HAP-1 (cell line): Measurements from ENCODE around the gene FNBP1L.

Source experiments
- DNase-seq, 2 experiments: peaks; one replicate each; pipeline ENCODE4 v3.0.0-alpha.2; 2016 to 2020; ENCODE audit warnings: low spot score in 2 of 2
- H3K27me3 ChIP-seq: fragments of 250-450 bp; sonication (Bioruptor Pico); 2 replicates; pipeline ENCODE4 v1.5.1; 2020; ENCODE audit warnings: low read depth, mild to moderate bottlenecking, moderate library complexity
- H3K36me3 ChIP-seq: fragments of 250-450 bp; sonication (Bioruptor Pico); replicated peaks from 2 replicates; pipeline ENCODE4 v1.5.1; 2020; ENCODE audit warnings: mild to moderate bottlenecking
- H3K4me1 ChIP-seq: fragments of 250-450 bp; sonication (Bioruptor Pico); 2 replicates; pipeline ENCODE4 v1.5.1; 2020; ENCODE audit warnings: mild to moderate bottlenecking
- H3K4me3 ChIP-seq: fragments of 250-450 bp; sonication (Bioruptor Pico); 2 replicates; pipeline ENCODE4 v1.5.1; 2020; ENCODE audit warnings: mild to moderate bottlenecking, moderate library complexity
- H3K9me3 ChIP-seq: fragments of 250-450 bp; sonication (Bioruptor Pico); 2 replicates; pipeline ENCODE4 v1.5.1; 2020; ENCODE audit warnings: mild to moderate bottlenecking, moderate library complexity
- in situ Hi-C: fragments of 300-500 bp; cut with MboI; formaldehyde crosslinking; loops from 3 replicates; pipeline ENCODE4 v1.14.3; 2020; ENCODE audit warnings: low sequenced_read_pairs, inconsistent platforms, mixed read lengths

The FNBP1L gene

GRCh38 chr1:93602101-93602500, 154.2 kb downstream of the FNBP1L start:
- H3K27me3 ChIP-seq, result no peaks in the 10 kb centered on the region; the same call in 1 of the 2 replicates
- H3K36me3 ChIP-seq, result no peaks in the 10 kb centered on the region
- H3K4me3 ChIP-seq, result no peak overlapping the region
- no peaks in the 10 kb centered on the region for H3K9me3 ChIP-seq
- in situ Hi-C loops, result loop anchor here (25.0 kb wide), 1 partner anchor 165 kb away; the partner anchor contains the start of gene FNBP1L
- DNase-seq, result no peak
- H3K4me1 ChIP-seq, result no peaks in the 10 kb centered on the region

GRCh38 chr1:93603106-93603505, 155.2 kb downstream of the FNBP1L start:
- DNase-seq, result no peak
- no peaks in the 10 kb centered on the region for H3K4me1 ChIP-seq
- H3K4me3 ChIP-seq, result no peak overlapping the region
- H3K36me3 ChIP-seq, result no peaks in the 10 kb centered on the region
- no peaks in the 10 kb centered on the region for H3K9me3 ChIP-seq
- H3K27me3 ChIP-seq, result no peaks in the 10 kb centered on the region; the same call in 1 of the 2 replicates
- in situ Hi-C loops, result loop anchor here (25.0 kb wide), 1 partner anchor 166 kb away; the partner anchor contains the start of gene FNBP1L

GRCh38 chr1:93603601-93604000, 155.7 kb downstream of the FNBP1L start:
- H3K4me1 ChIP-seq, result no peaks in the 10 kb centered on the region
- no peaks in the 10 kb centered on the region for H3K36me3 ChIP-seq
- no peaks in the 10 kb centered on the region; the same call in 1 of the 2 replicates for H3K27me3 ChIP-seq
- DNase-seq, result no peak
- in situ Hi-C loops, result loop anchor here (25.0 kb wide), 1 partner anchor 166 kb away; the partner anchor contains the start of gene FNBP1L
- H3K4me3 ChIP-seq, result no peak overlapping the region
- no peaks in the 10 kb centered on the region for H3K9me3 ChIP-seq
